SK-N-SH treated with all-trans-retinoic acid at 6 μM for 48 hours (cell line): ENCODE data around the gene INTS1.

ENCODE experiments used
- ATAC-seq: fragments of 200-7000 bp; cut with Tn5 transposase; 3 replicates; pipeline ENCODE4 v1.9.1; 2020; ENCODE audit warnings: mild to moderate bottlenecking, moderate library complexity
- ARNTL ChIP-seq: fragments of 450-650 bp; formaldehyde crosslinking; IDR thresholded peaks from 2 replicates; pipeline ENCODE4 v1.5.0; 2020; ENCODE audit warnings: low read depth, mild to moderate bottlenecking, moderate library complexity, borderline replicate concordance
- BACH2 ChIP-seq: fragments of 250-450 bp; sonication (Bioruptor Pico); IDR thresholded peaks from 2 replicates; pipeline ENCODE4 v1.9.0; 2021; ENCODE audit warnings: mild to moderate bottlenecking, borderline replicate concordance
- CREB5 ChIP-seq: fragments of 250-450 bp; sonication (Bioruptor Pico); IDR thresholded peaks from 2 replicates; pipeline ENCODE4 v1.5.1; 2020; ENCODE audit warnings: low read depth, mild to moderate bottlenecking, moderate library complexity
- CSDC2 ChIP-seq: fragments of 250-450 bp; sonication (Bioruptor Pico); IDR thresholded peaks from 2 replicates; pipeline ENCODE4 v1.5.0; 2020; ENCODE audit warnings: mild to moderate bottlenecking, moderate library complexity
- ESRRG ChIP-seq: fragments of 250-450 bp; sonication (Bioruptor Pico); IDR thresholded peaks from 2 replicates; pipeline ENCODE4 v1.6.1; 2021; ENCODE audit warnings: mild to moderate bottlenecking
- GLIS3 ChIP-seq: fragments of 250-450 bp; sonication (Bioruptor Pico); IDR thresholded peaks from 2 replicates; pipeline ENCODE4 v1.5.0; 2020; ENCODE audit warnings: mild to moderate bottlenecking, moderate library complexity
- ISL1 ChIP-seq: fragments of 250-450 bp; sonication (Bioruptor Pico); IDR thresholded peaks from 2 replicates; pipeline ENCODE4 v2.1.2; 2022; ENCODE audit warnings: mild to moderate bottlenecking, moderate library complexity
- PATZ1 ChIP-seq: fragments of 250-450 bp; sonication (Bioruptor Pico); IDR thresholded peaks from 2 replicates; pipeline ENCODE4 v1.8.0; 2020; ENCODE audit warnings: mild to moderate bottlenecking, moderate library complexity, borderline replicate concordance
- PPARA ChIP-seq: fragments of 250-450 bp; sonication (Bioruptor Pico); IDR thresholded peaks from 2 replicates; pipeline ENCODE4 v1.5.0; 2020; ENCODE audit warnings: mild to moderate bottlenecking, borderline replicate concordance
- SNAI2 ChIP-seq: fragments of 250-450 bp; sonication (Bioruptor Pico); IDR thresholded peaks from 2 replicates; pipeline ENCODE4 v1.5.0; 2020; ENCODE audit warnings: mild to moderate bottlenecking, moderate library complexity
- TCF4 ChIP-seq: fragments of 250-450 bp; sonication (Bioruptor Pico); IDR thresholded peaks from 2 replicates; pipeline ENCODE4 v1.8.0; 2021; ENCODE audit warnings: mild to moderate bottlenecking, moderate library complexity, borderline replicate concordance
- TOX ChIP-seq: fragments of 250-450 bp; sonication (Bioruptor Pico); IDR thresholded peaks from 2 replicates; pipeline ENCODE4 v1.8.0; 2021; ENCODE audit warnings: mild to moderate bottlenecking, moderate library complexity, borderline replicate concordance
- ZC3H10 ChIP-seq: fragments of 250-450 bp; sonication (Bioruptor Pico); IDR thresholded peaks from 2 replicates; pipeline ENCODE4 v1.5.1; 2021; ENCODE audit warnings: mild to moderate bottlenecking, moderate library complexity
- ZFP3 ChIP-seq: fragments of 250-450 bp; sonication (Bioruptor Pico); IDR thresholded peaks from 2 replicates; pipeline ENCODE4 v1.5.0; 2020; ENCODE audit warnings: mild to moderate bottlenecking, moderate library complexity
- ZFP30 ChIP-seq: fragments of 450-650 bp; formaldehyde crosslinking; IDR thresholded peaks from 2 replicates; pipeline ENCODE4 v1.5.0; 2022; ENCODE audit warnings: mild to moderate bottlenecking, moderate library complexity
- ZNF565 ChIP-seq: fragments of 450-650 bp; formaldehyde crosslinking; conservative IDR thresholded peaks from 2 replicates; pipeline ENCODE4 v1.5.0; 2020; ENCODE audit warnings: low read depth, mild to moderate bottlenecking, moderate library complexity
- ZNF70 ChIP-seq: fragments of 450-650 bp; formaldehyde crosslinking; IDR thresholded peaks from 2 replicates; pipeline ENCODE4 v1.5.0; 2020; ENCODE audit warnings: mild to moderate bottlenecking, moderate library complexity
- ZNF8 ChIP-seq: fragments of 450-650 bp; formaldehyde crosslinking; IDR thresholded peaks from 2 replicates; pipeline ENCODE4 v1.5.0; 2020; ENCODE audit warnings: mild to moderate bottlenecking, moderate library complexity
- TF ChIP-seq, protein P1 (sequence below): fragments of 250-450 bp; sonication (Bioruptor Pico); IDR thresholded peaks from 2 replicates; pipeline ENCODE4 v1.5.0; 2020; ENCODE audit warnings: mild to moderate bottlenecking, moderate library complexity
- TF ChIP-seq, protein P2 (sequence below): fragments of 250-450 bp; sonication (Bioruptor Pico); IDR thresholded peaks from 2 replicates; pipeline ENCODE4 v1.8.0; 2021; ENCODE audit warnings: low read depth, mild to moderate bottlenecking, moderate library complexity, borderline replicate concordance

The INTS1 gene

DNA sequence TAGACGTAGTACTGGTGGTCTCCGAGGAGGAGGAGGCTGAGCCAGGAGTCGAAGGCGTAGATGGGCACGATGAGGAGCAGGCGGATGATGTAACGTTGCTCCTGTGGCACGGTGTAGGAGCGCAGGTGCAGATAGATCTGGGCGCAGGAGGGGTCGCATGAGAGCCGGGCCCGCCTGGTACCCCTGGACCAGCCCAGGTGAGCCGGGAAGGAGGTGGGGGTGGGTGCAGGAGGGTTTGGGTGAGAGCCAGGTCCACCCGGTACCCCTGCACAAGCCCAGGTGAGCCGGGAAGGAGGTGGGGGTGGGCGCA, 46.6 kb upstream of the INTS1 start (continued):
- TF ChIP-seq, protein P1, sequence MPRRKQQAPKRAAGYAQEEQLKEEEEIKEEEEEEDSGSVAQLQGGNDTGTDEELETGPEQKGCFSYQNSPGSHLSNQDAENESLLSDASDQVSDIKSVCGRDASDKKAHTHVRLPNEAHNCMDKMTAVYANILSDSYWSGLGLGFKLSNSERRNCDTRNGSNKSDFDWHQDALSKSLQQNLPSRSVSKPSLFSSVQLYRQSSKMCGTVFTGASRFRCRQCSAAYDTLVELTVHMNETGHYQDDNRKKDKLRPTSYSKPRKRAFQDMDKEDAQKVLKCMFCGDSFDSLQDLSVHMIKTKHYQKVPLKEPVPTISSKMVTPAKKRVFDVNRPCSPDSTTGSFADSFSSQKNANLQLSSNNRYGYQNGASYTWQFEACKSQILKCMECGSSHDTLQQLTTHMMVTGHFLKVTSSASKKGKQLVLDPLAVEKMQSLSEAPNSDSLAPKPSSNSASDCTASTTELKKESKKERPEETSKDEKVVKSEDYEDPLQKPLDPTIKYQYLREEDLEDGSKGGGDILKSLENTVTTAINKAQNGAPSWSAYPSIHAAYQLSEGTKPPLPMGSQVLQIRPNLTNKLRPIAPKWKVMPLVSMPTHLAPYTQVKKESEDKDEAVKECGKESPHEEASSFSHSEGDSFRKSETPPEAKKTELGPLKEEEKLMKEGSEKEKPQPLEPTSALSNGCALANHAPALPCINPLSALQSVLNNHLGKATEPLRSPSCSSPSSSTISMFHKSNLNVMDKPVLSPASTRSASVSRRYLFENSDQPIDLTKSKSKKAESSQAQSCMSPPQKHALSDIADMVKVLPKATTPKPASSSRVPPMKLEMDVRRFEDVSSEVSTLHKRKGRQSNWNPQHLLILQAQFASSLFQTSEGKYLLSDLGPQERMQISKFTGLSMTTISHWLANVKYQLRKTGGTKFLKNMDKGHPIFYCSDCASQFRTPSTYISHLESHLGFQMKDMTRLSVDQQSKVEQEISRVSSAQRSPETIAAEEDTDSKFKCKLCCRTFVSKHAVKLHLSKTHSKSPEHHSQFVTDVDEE, result no peak
- TF ChIP-seq ZC3H10 (CRISPR knock-in tag) (no peak), ZFP30 (CRISPR knock-in tag) (no peak), ZNF70 (CRISPR knock-in tag) (no peak), GLIS3 (CRISPR knock-in tag) (no peak), ESRRG (CRISPR knock-in tag) (no peak), TOX (no peak)
- TF ChIP-seq, protein P2, sequence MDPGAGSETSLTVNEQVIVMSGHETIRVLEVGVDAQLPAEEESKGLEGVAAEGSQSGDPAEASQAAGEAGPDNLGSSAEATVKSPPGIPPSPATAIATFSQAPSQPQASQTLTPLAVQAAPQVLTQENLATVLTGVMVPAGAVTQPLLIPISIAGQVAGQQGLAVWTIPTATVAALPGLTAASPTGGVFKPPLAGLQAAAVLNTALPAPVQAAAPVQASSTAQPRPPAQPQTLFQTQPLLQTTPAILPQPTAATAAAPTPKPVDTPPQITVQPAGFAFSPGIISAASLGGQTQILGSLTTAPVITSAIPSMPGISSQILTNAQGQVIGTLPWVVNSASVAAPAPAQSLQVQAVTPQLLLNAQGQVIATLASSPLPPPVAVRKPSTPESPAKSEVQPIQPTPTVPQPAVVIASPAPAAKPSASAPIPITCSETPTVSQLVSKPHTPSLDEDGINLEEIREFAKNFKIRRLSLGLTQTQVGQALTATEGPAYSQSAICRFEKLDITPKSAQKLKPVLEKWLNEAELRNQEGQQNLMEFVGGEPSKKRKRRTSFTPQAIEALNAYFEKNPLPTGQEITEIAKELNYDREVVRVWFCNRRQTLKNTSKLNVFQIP (CRISPR knock-in tag), result no peak

- TF ChIP-seq ZFP30 (CRISPR knock-in tag) (no peak), PATZ1 (no peak), CSDC2 (CRISPR knock-in tag) (no peak), GLIS3 (CRISPR knock-in tag) (no peak), ZNF70 (CRISPR knock-in tag) (no peak), ESRRG (CRISPR knock-in tag) (no peak)
- TF ChIP-seq, protein P2 (CRISPR knock-in tag), result no peak
- no peak for ATAC-seq
Measured at GRCh38 chr7:1550005-1550845, 46.0 kb upstream of the INTS1 start.

GRCh38 chr7:1549357-1550004, 45.3 kb upstream of the INTS1 start:
- no peak for TF ChIP-seq ISL1 (CRISPR knock-in tag)
- no peak for TF ChIP-seq SNAI2 (CRISPR knock-in tag)
- TF ChIP-seq PATZ1, result no peak
- no peak for TF ChIP-seq TOX
- no peak for TF ChIP-seq CSDC2 (CRISPR knock-in tag)
- TF ChIP-seq BACH2 (CRISPR knock-in tag), result no peak
- no peak for TF ChIP-seq TCF4
- TF ChIP-seq ZNF70 (CRISPR knock-in tag), result no peak
- no peak for TF ChIP-seq ZNF8 (CRISPR knock-in tag)
- no peak for TF ChIP-seq CREB5 (CRISPR knock-in tag)
- TF ChIP-seq ZFP30 (CRISPR knock-in tag), result no peak
- TF ChIP-seq ARNTL (CRISPR knock-in tag), result no peak
- TF ChIP-seq PPARA, result no peak
- no peak for TF ChIP-seq ZNF565
- no peak for TF ChIP-seq ZFP3 (CRISPR knock-in tag)
- no peak for TF ChIP-seq ESRRG (CRISPR knock-in tag)
- no peak for TF ChIP-seq ZC3H10 (CRISPR knock-in tag)
- ATAC-seq, result no peak
